Calu3 (cell line): Measurements from ENCODE around the gene BCR. TPM values are rescaled to one million over a fixed set of nuclear protein-coding genes. Genes with fewer than 3 reads are reported as not detected.

Experiments used
- BruUV-seq: library from RNA; stranded (reverse); fragments of 400-500 nt; replicated peaks from 2 replicates; lab custom pipeline; 2021; lab: Mats Ljungman, UMichigan
- CTCF ChIA-PET: fragments of 300-600 bp; sonication (Branson Sonifier 250); formaldehyde crosslinking; loops from one replicate; lab custom pipeline; 2022; ENCODE audit warnings: antibody characterized with exemption; lab: Charles Lee
- DNase-seq: peaks from one replicate; pipeline ENCODE4 v3.0.0; 2022
- H3K27ac Mint-ChIP-seq: one replicate; pipeline ENCODE4 v1.8.0; 2022; ENCODE audit warnings: mixed read lengths; ENCODE audit not compliant: unreplicated experiment
- H3K27me3 Mint-ChIP-seq: one replicate; pipeline ENCODE4 v1.8.0; 2022; ENCODE audit warnings: mixed read lengths; ENCODE audit not compliant: unreplicated experiment
- H3K36me3 Mint-ChIP-seq: one replicate; pipeline ENCODE4 v1.8.0; 2022; ENCODE audit warnings: mild to moderate bottlenecking, moderate library complexity, mixed read lengths; ENCODE audit not compliant: insufficient read depth, unreplicated experiment
- H3K4me1 Mint-ChIP-seq: one replicate; pipeline ENCODE4 v1.8.0; 2022; ENCODE audit warnings: mild to moderate bottlenecking, low read depth, mixed read lengths; ENCODE audit not compliant: unreplicated experiment
- H3K4me3 Mint-ChIP-seq: one replicate; pipeline ENCODE4 v1.8.0; 2022; ENCODE audit warnings: mild to moderate bottlenecking, low read depth, moderate library complexity, mixed read lengths; ENCODE audit not compliant: unreplicated experiment
- H3K9me3 Mint-ChIP-seq: one replicate; pipeline ENCODE4 v1.8.0; 2022; ENCODE audit warnings: low read depth, mixed read lengths; ENCODE audit not compliant: unreplicated experiment
- CTCF ChIP-seq: fragments of 200-600 bp; IDR thresholded peaks from one replicate; pipeline ENCODE4 v1.8.0; 2022; ENCODE audit warnings: antibody characterized with exemption; ENCODE audit not compliant: unreplicated experiment
- intact Hi-C: fragments of 100-400 bp; cut with micrococcal nuclease; formaldehyde crosslinking; loops from one replicate; pipeline ENCODE4 v1.10.0; 2022; ENCODE audit not compliant: unreplicated experiment
- total RNA-seq: library from RNA; stranded (reverse); gene quantifications from 2 replicates; pipeline ENCODE4 v1.2.3, GENCODE V29; 2022

The BCR gene
- total RNA-seq, 1 experiment from 2014 or later, result 83.6 TPM

- Mint-ChIP-seq H3K9me3 (no peaks in the 10 kb centered on the region), H3K4me3 (no peak overlapping the region), H3K27ac (no peak overlapping the region), H3K27me3 (no peaks in the 10 kb centered on the region), H3K36me3 (peaks cover 23% of the 10 kb centered on the region), H3K4me1 (peaks cover 17% of the 10 kb centered on the region)
- CTCF ChIA-PET, result no interaction called here
- intact Hi-C loops, result no loop called here
- TF ChIP-seq CTCF, result no peak
- no peak for DNase-seq
- no TSS peak for BruUV-seq
These were observed 79.8 kb downstream of the BCR start for GRCh38 chr22:23259916-23260644.

- Mint-ChIP-seq H3K27me3 (no peaks in the 10 kb centered on the region), H3K36me3 (peaks cover 23% of the 10 kb centered on the region), H3K27ac (no peak overlapping the region), H3K9me3 (no peaks in the 10 kb centered on the region), H3K4me1 (peaks cover 17% of the 10 kb centered on the region), H3K4me3 (no peak overlapping the region)
- no peak for DNase-seq
- no peak for TF ChIP-seq CTCF
- no TSS peak for BruUV-seq
- CTCF ChIA-PET, result interaction anchor here (0.7 kb wide), 1 partner anchor 19 kb away, joined by 3 read pairs; no protein-coding TSS in a partner anchor
- intact Hi-C loops, result no loop called here
These were observed 80.6 kb downstream of the BCR start for GRCh38 chr22:23260645-23261581.

- H3K4me3 Mint-ChIP-seq, result no peak overlapping the region
- H3K27ac Mint-ChIP-seq, result no peak overlapping the region
- no peaks in the 10 kb centered on the region for H3K27me3 Mint-ChIP-seq
- intact Hi-C loops, result no loop called here
- no peak for TF ChIP-seq CTCF
- H3K36me3 Mint-ChIP-seq, result peaks cover 33% of the 10 kb centered on the region
- CTCF ChIA-PET, result no interaction called here
- no TSS peak for BruUV-seq
- peaks cover 12% of the 10 kb centered on the region for H3K4me1 Mint-ChIP-seq
- DNase-seq, result no peak
- no peaks in the 10 kb centered on the region for H3K9me3 Mint-ChIP-seq
These were observed 81.7 kb downstream of the BCR start for GRCh38 chr22:23261900-23262450.

- Mint-ChIP-seq H3K4me3 (no peak overlapping the region), H3K27me3 (no peaks in the 10 kb centered on the region), H3K27ac (no peak overlapping the region), H3K4me1 (peaks cover 8% of the 10 kb centered on the region), H3K9me3 (no peaks in the 10 kb centered on the region), H3K36me3 (peaks cover 35% of the 10 kb centered on the region)
- CTCF ChIA-PET, result no interaction called here
- TF ChIP-seq CTCF, result no peak
- no TSS peak for BruUV-seq
- DNase-seq, result no peak
- intact Hi-C loops, result no loop called here
These were observed 82.4 kb downstream of the BCR start for GRCh38 chr22:23262518-23263332.
